ENCODE measurements around the gene SCFD2.

The SCFD2 gene

GRCh38 chr4:53019485-53020382 is 346.1 kb downstream of the SCFD2 start:
- no peak overlapping the region for H3K4me3 Mint-ChIP-seq
- H3K4me1 Mint-ChIP-seq, result peaks cover 68% of the 10 kb centered on the region
- no peaks in the 10 kb centered on the region for H3K36me3 Mint-ChIP-seq (ENCODE audit: low read depth)
- no peak for TF ChIP-seq CTCF (IDR thresholded peaks at IDR 0.05; ENCODE audit: unreplicated experiment in 3 of 3)
- H3K9me3 Mint-ChIP-seq, result no peaks in the 10 kb centered on the region
- H3K27ac Mint-ChIP-seq, result peak overlapping the region; percentile 71 to 89 (median 86)
- no peaks in the 10 kb centered on the region for H3K27me3 Mint-ChIP-seq (ENCODE audit: low read depth)

- Mint-ChIP-seq H3K4me3 (no peak overlapping the region), H3K36me3 (ENCODE audit: low read depth) (no peaks in the 10 kb centered on the region), H3K4me1 (peaks cover 72% of the 10 kb centered on the region), H3K27ac (peak overlapping the region; percentile 78 to 94 (median 87)), H3K9me3 (no peaks in the 10 kb centered on the region), H3K27me3 (ENCODE audit: low read depth) (no peaks in the 10 kb centered on the region)
- no peak for TF ChIP-seq CTCF (IDR thresholded peaks at IDR 0.05; ENCODE audit: unreplicated experiment in 3 of 3)
These were observed 347.4 kb downstream of the SCFD2 start for GRCh38 chr4:53018471-53018870.

GRCh38 chr4:53016099-53016820 is 349.6 kb downstream of the SCFD2 start:
- Mint-ChIP-seq H3K27me3 (ENCODE audit: low read depth) (no peaks in the 10 kb centered on the region), H3K27ac (peak overlapping the region; percentile 94 to 100 (median 99)), H3K4me1 (peaks cover 72% of the 10 kb centered on the region), H3K9me3 (no peaks in the 10 kb centered on the region), H3K36me3 (ENCODE audit: low read depth) (no peaks in the 10 kb centered on the region), H3K4me3 (no peak overlapping the region)
- TF ChIP-seq CTCF (IDR thresholded peaks at IDR 0.05; ENCODE audit: unreplicated experiment in 3 of 3), result no peak

- peak; percentile 72 to 79 (median 78) for TF ChIP-seq CTCF (IDR thresholded peaks at IDR 0.05; ENCODE audit: unreplicated experiment in 3 of 3)
- Mint-ChIP-seq H3K9me3 (no peaks in the 10 kb centered on the region), H3K4me3 (peak overlapping the region in 1 of 3 experiments; percentile 24), H3K27ac (peak overlapping the region; percentile 94 to 100 (median 99)), H3K4me1 (peaks cover 76% of the 10 kb centered on the region), H3K36me3 (ENCODE audit: low read depth) (no peaks in the 10 kb centered on the region), H3K27me3 (ENCODE audit: low read depth) (no peaks in the 10 kb centered on the region)
These were observed 350.2 kb downstream of the SCFD2 start for GRCh38 chr4:53015681-53016080.

GRCh38 chr4:53014881-53015280 is 351.0 kb downstream of the SCFD2 start:
- Mint-ChIP-seq H3K27me3 (ENCODE audit: low read depth) (no peaks in the 10 kb centered on the region), H3K4me3 (no peak overlapping the region), H3K27ac (peak overlapping the region; percentile 99 to 100 (median 99)), H3K36me3 (ENCODE audit: low read depth) (no peaks in the 10 kb centered on the region), H3K9me3 (no peaks in the 10 kb centered on the region), H3K4me1 (peaks cover 76% of the 10 kb centered on the region)
- TF ChIP-seq CTCF (IDR thresholded peaks at IDR 0.05; ENCODE audit: unreplicated experiment in 3 of 3), result no peak

All from nephron (organoid).